Keratinocyte (primary cell): ENCODE measurements around the gene PRKAG2. TPM values are rescaled to one million over a fixed set of nuclear protein-coding genes. Genes with fewer than 3 reads are reported as not detected.

Experiments used
- DNase-seq: peaks from one replicate; pipeline ENCODE4 v3.0.0-alpha.2; 2011; ENCODE audit warnings: low read depth, missing footprints, low spot score
- FAIRE-seq: peaks from 2 replicates; lab custom pipeline; 2011; peaks lifted over from hg19 to GRCh38; lab: Jason Lieb, UNC
- H2AFZ ChIP-seq: 2 replicates; pipeline ENCODE4 v1.6.0; 2012; ENCODE audit warnings: low read length, control low read depth, inconsistent platforms; ENCODE audit not compliant: control insufficient read depth
- H3K27ac ChIP-seq: 2 replicates; pipeline ENCODE4 v1.5.1; 2011; ENCODE audit warnings: low read length; ENCODE audit not compliant: control insufficient read depth, insufficient read depth
- H3K27me3 ChIP-seq: 3 replicates; pipeline ENCODE4 v1.6.0; 2011; ENCODE audit warnings: low read length; ENCODE audit not compliant: control insufficient read depth, insufficient read depth; ENCODE audit errors: extremely low read depth
- H3K36me3 ChIP-seq, 2 experiments: 2 replicates in 1 of 2; 3 replicates in 1 of 2; pipeline ENCODE4 v1.5.1; 2011; ENCODE audit warnings: low read length in 2 of 2, mild to moderate bottlenecking in 1 of 2; ENCODE audit not compliant: control insufficient read depth in 2 of 2, insufficient read depth in 2 of 2; ENCODE audit errors: extremely low read depth in 1 of 2
- H3K4me1 ChIP-seq: 3 replicates; pipeline ENCODE4 v1.5.1; 2011; ENCODE audit warnings: low read length; ENCODE audit not compliant: control insufficient read depth, insufficient read depth; ENCODE audit errors: extremely low read depth
- H3K4me2 ChIP-seq: 3 replicates; pipeline ENCODE4 v1.6.0; 2011; ENCODE audit warnings: low read depth, low read length; ENCODE audit not compliant: control insufficient read depth, insufficient read depth; ENCODE audit errors: extremely low read depth
- H3K4me3 ChIP-seq, 3 experiments: fragments of 200-600 bp in 1 of 3; sonication (generic) in 1 of 3; 2 replicates in 2 of 3; 3 replicates in 1 of 3; pipeline ENCODE4 v1.5.1; 2011 to 2016; ENCODE audit warnings: low read length in 3 of 3, mild to moderate bottlenecking in 3 of 3, control low read depth in 2 of 3, inconsistent platforms in 1 of 3, low read depth in 1 of 3, mixed read lengths in 1 of 3, mixed run types in 1 of 3, moderate library complexity in 1 of 3; ENCODE audit not compliant: control insufficient read depth in 2 of 3, insufficient read depth in 2 of 3; ENCODE audit errors: extremely low read depth in 1 of 3
- H3K79me2 ChIP-seq: 2 replicates; pipeline ENCODE4 v1.6.0; 2012; ENCODE audit warnings: low read length; ENCODE audit not compliant: control insufficient read depth, insufficient read depth
- H3K9ac ChIP-seq: 3 replicates; pipeline ENCODE4 v1.6.0; 2011; ENCODE audit warnings: low read length; ENCODE audit not compliant: control insufficient read depth, insufficient read depth; ENCODE audit errors: extremely low read depth
- H3K9me1 ChIP-seq: 3 replicates; pipeline ENCODE4 v1.6.0; 2011; ENCODE audit warnings: low read length; ENCODE audit not compliant: control insufficient read depth, insufficient read depth; ENCODE audit errors: extremely low read depth
- H3K9me3 ChIP-seq: 2 replicates; pipeline ENCODE4 v1.5.1; 2012; ENCODE audit warnings: low read depth, low read length; ENCODE audit not compliant: control insufficient read depth
- H4K20me1 ChIP-seq: 3 replicates; pipeline ENCODE4 v1.6.0; 2011; ENCODE audit warnings: low read length; ENCODE audit not compliant: control insufficient read depth, insufficient read depth; ENCODE audit errors: extremely low read depth
- CTCF ChIP-seq, 3 experiments: IDR thresholded peaks in 1 of 3; conservative IDR thresholded peaks in 1 of 3; optimal IDR thresholded peaks in 1 of 3; 2 replicates in 2 of 3; 3 replicates in 1 of 3; pipeline versions ENCODE3 to v1.5.1; 2011; ENCODE audit warnings: low read length in 3 of 3, mild to moderate bottlenecking in 3 of 3, moderate library complexity in 2 of 3, control low read depth in 1 of 3, inconsistent platforms in 1 of 3; ENCODE audit not compliant: insufficient read depth in 2 of 3; ENCODE audit errors: extremely low read depth in 1 of 3
- EZH2 ChIP-seq: IDR thresholded peaks from one replicate; pipeline ENCODE4 v1.6.1; 2012; ENCODE audit warnings: inconsistent platforms, mild to moderate bottlenecking, low read length, moderate library complexity
- dilution Hi-C: fragments of 300-500 bp; cut with MboI; formaldehyde crosslinking; loops from one replicate; pipeline ENCODE4 v1.7.0; 2020; ENCODE audit warnings: low sequenced_read_pairs; ENCODE audit not compliant: extremely low pct_ligation_motif_present
- polyA plus RNA-seq, 5 experiments: library from polyadenylated mRNA; depleted of rRNA in 3 of 5; stranded (reverse) in 3 of 5; stranded (forward) in 1 of 5; unstranded in 1 of 5; fragments of >200 nt; gene quantifications; 1 replicate in 1 of 5; 2 replicates in 3 of 5; 3 replicates in 1 of 5; pipeline versions ENCODE4 v1.2.1 to v1.2.3, GENCODE V29; 2011 to 2012; ENCODE audit warnings: missing spikeins in 2 of 5, low read depth in 1 of 5, low replicate concordance in 1 of 5

Gene PRKAG2
- polyA plus RNA-seq, 1 donor (not counting 4 experiments of a cell fraction or from before 2014, with no cell fraction given) = 39.5 TPM

GRCh38 chr7:151867912-151868311 is 9.0 kb downstream of the PRKAG2 start:
- no peaks in the 10 kb centered on the region for H3K9me3 ChIP-seq
- no peaks in the 10 kb centered on the region for H4K20me1 ChIP-seq
- no peak overlapping the region for H3K4me3 ChIP-seq
- TF ChIP-seq EZH2 (no peak), CTCF (optimal IDR thresholded peaks at IDR 0.05 in 1 of 3, IDR thresholded peaks at IDR 0.05 in 1 of 3, conservative IDR thresholded peaks at IDR 0.05 in 1 of 3; ENCODE audit: extremely low read depth in 1 of 3, insufficient read depth in 2 of 3, low read length in 3 of 3) (no peak)
- H3K4me2 ChIP-seq = no peak overlapping the region
- dilution Hi-C loops = no loop called here
- H3K27ac ChIP-seq = no peak overlapping the region
- H2AFZ ChIP-seq = no peak overlapping the region
- H3K9ac ChIP-seq = no peak overlapping the region
- no peaks in the 10 kb centered on the region for H3K36me3 ChIP-seq
- H3K27me3 ChIP-seq = no peaks in the 10 kb centered on the region
- no peaks in the 10 kb centered on the region for H3K4me1 ChIP-seq
- no peak for FAIRE-seq
- no peaks in the 10 kb centered on the region for H3K79me2 ChIP-seq
- no peaks in the 10 kb centered on the region for H3K9me1 ChIP-seq
- no peak for DNase-seq

DNA sequence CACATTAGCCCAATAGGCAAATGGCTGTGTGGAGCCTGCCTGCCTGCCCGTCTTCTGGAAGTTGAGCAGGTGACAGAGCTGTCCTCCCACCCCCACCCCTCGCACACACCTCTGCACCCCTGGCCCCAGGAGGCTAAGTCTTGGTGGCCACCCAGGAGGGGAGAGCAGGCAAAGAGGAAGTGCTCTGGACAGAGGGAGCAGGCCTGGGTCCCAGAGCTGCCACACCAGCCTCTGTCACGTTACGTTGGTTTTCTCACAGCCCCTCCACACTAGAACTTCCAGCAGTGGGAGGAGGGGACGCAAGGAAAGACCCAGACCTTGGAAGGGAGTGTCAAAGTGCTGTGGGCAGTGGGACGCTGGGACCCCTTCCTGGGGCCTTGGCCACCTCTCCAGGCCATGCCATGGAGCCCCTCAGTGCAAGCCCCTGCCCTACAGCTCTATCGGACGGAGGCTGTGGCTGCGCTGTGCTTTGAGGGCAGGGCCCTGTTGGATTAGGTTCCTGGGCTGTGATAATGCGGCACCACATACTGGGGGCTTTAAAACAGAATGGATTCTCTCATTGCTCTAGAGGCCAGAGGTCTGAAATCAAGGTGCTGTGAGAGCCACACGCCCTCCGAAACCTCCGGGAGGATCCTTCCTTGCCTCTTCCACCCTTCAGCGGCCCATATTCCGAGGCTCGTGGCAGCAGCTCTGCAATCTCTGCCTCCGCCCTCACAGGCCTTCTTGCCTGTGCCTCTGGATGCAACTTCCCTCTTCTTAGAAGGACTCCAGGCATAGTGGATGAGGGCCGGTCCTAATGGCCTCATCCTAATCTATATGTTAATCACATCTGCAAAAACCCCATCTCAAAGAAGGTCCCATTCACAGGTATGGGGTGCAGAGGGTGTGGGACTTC is 9.9 kb downstream of the PRKAG2 start:
- dilution Hi-C loops = no loop called here

More for the DNA sequence above, 9.9 kb downstream of the PRKAG2 start:
- no peaks in the 10 kb centered on the region for H3K4me1 ChIP-seq
- DNase-seq (no peak), FAIRE-seq (no peak)
- H3K9me1 ChIP-seq = no peaks in the 10 kb centered on the region
- no peak overlapping the region for H3K27ac ChIP-seq
- no peak overlapping the region for H3K9ac ChIP-seq
- H4K20me1 ChIP-seq = no peaks in the 10 kb centered on the region
- H3K4me3 ChIP-seq = no peak overlapping the region
- H2AFZ ChIP-seq = no peak overlapping the region
- no peaks in the 10 kb centered on the region for H3K36me3 ChIP-seq
- no peak for TF ChIP-seq EZH2
- no peak for TF ChIP-seq CTCF (optimal IDR thresholded peaks at IDR 0.05 in 1 of 3, IDR thresholded peaks at IDR 0.05 in 1 of 3, conservative IDR thresholded peaks at IDR 0.05 in 1 of 3; ENCODE audit: extremely low read depth in 1 of 3, insufficient read depth in 2 of 3, low read length in 3 of 3)
- H3K27me3 ChIP-seq = no peaks in the 10 kb centered on the region
- no peaks in the 10 kb centered on the region for H3K9me3 ChIP-seq
- H3K79me2 ChIP-seq = no peaks in the 10 kb centered on the region
- no peak overlapping the region for H3K4me2 ChIP-seq
